ENCODE results near the gene NEURL4.
"Not testable (repeated sequence)": the region's sequence is repeated elsewhere in the genome, so short reads cannot be mapped to it uniquely, and the experiment has no call there.

The NEURL4 gene

GRCh38 chr17:7328840-7329373 is at the start of gene NEURL4:
Gene NEURL4 (minus strand): TSS chr17:7329335. CDS start chr17:7329312, 23 bp downstream.
- DNase-seq: no peak

GRCh38 chr17:7374353-7374752 is 45.2 kb upstream of the NEURL4 start:
- no peak for DNase-seq

- DNase-seq: no peak
These were observed 41.7 kb upstream of the NEURL4 start for GRCh38 chr17:7370853-7371252.

GRCh38 chr17:7369825-7370224 is 40.7 kb upstream of the NEURL4 start:
- DNase-seq: no peak

- not testable (repeated sequence) for DNase-seq
These were observed 39.5 kb upstream of the NEURL4 start for GRCh38 chr17:7368599-7368994.

GRCh38 chr17:7367918-7368598 is 38.9 kb upstream of the NEURL4 start:
- no peak for DNase-seq

GRCh38 chr17:7367083-7367482 is 37.9 kb upstream of the NEURL4 start:
- DNase-seq: no peak

GRCh38 chr17:7365963-7366362 is 36.8 kb upstream of the NEURL4 start:
- DNase-seq: not testable (repeated sequence)

- no peak for DNase-seq
These were observed 34.2 kb upstream of the NEURL4 start for GRCh38 chr17:7363311-7363710.

GRCh38 chr17:7361906-7362305 is 32.8 kb upstream of the NEURL4 start:
- DNase-seq: no peak

- DNase-seq: no peak
These were observed 28.2 kb upstream of the NEURL4 start for GRCh38 chr17:7357381-7357780.

GRCh38 chr17:7356756-7357155 is 27.6 kb upstream of the NEURL4 start:
- no peak for DNase-seq

- peak; percentile 93 for DNase-seq
These were observed 27.0 kb upstream of the NEURL4 start for GRCh38 chr17:7356072-7356549.

- no peak for DNase-seq
These were observed 26.4 kb upstream of the NEURL4 start for GRCh38 chr17:7355573-7355972.

GRCh38 chr17:7355053-7355452 is 25.9 kb upstream of the NEURL4 start, which contains the start of gene TMEM95:
Gene TMEM95 (plus strand): TSS chr17:7355156. CDS start chr17:7355205, 49 bp downstream.
- no peak for DNase-seq

GRCh38 chr17:7354262-7354843 is 25.2 kb upstream of the NEURL4 start:
- DNase-seq: peak; percentile 45

GRCh38 chr17:7352910-7353635 is 23.9 kb upstream of the NEURL4 start:
- DNase-seq: no peak

- no peak for DNase-seq
These were observed 23.4 kb upstream of the NEURL4 start for GRCh38 chr17:7352503-7352889.

- peak; percentile 85 for DNase-seq
These were observed 22.7 kb upstream of the NEURL4 start, which contains the start of gene KCTD11 for GRCh38 chr17:7351665-7352502. Gene KCTD11 (plus strand): TSS chr17:7352162.

- DNase-seq: no peak
These were observed 19.5 kb upstream of the NEURL4 start for GRCh38 chr17:7348478-7349242.

- no peak for DNase-seq
These were observed 18.7 kb upstream of the NEURL4 start for GRCh38 chr17:7347630-7348477.
